NCI-H187 (cell line): ENCODE measurements around the gene SLCO1B3.
A peak's percentile ranks its signal among the peaks of the same experiment; 100 is the strongest.
"Not testable (repeated sequence)": the region's sequence is repeated elsewhere in the genome, so short reads cannot be mapped to it uniquely, and the experiment has no call there.

Experiments used
- DNase-seq, 2 experiments: peaks; one replicate each; lab custom pipeline; 2025; lab: John Stamatoyannopoulos, UW

The SLCO1B3 gene, protein sequence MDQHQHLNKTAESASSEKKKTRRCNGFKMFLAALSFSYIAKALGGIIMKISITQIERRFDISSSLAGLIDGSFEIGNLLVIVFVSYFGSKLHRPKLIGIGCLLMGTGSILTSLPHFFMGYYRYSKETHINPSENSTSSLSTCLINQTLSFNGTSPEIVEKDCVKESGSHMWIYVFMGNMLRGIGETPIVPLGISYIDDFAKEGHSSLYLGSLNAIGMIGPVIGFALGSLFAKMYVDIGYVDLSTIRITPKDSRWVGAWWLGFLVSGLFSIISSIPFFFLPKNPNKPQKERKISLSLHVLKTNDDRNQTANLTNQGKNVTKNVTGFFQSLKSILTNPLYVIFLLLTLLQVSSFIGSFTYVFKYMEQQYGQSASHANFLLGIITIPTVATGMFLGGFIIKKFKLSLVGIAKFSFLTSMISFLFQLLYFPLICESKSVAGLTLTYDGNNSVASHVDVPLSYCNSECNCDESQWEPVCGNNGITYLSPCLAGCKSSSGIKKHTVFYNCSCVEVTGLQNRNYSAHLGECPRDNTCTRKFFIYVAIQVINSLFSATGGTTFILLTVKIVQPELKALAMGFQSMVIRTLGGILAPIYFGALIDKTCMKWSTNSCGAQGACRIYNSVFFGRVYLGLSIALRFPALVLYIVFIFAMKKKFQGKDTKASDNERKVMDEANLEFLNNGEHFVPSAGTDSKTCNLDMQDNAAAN

DNA sequence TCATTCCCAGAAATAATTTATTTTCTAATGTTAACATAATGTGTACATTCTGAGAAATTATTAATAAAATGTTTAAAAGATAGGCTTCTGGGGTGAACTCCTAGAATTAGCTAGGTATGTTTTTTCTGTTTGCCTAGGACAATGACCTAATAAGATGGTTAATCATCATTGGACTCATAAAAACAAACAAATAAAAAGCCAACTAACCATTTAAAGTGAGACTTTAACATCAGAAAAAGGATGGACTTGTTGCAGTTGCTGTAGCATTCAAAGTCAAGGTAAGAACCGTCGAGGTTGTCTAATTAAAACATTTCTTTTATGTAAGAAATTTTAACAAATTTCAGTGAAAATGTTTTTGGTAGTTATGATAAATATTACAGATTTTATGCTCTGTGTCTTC is at the start of gene SLCO1B3:
SLCO1B3 (plus strand) TSS at position 219 of the 400 bp plus-strand sequence. CDS start 5,034 bp downstream, outside the sequence.
- no peak for DNase-seq

DNA sequence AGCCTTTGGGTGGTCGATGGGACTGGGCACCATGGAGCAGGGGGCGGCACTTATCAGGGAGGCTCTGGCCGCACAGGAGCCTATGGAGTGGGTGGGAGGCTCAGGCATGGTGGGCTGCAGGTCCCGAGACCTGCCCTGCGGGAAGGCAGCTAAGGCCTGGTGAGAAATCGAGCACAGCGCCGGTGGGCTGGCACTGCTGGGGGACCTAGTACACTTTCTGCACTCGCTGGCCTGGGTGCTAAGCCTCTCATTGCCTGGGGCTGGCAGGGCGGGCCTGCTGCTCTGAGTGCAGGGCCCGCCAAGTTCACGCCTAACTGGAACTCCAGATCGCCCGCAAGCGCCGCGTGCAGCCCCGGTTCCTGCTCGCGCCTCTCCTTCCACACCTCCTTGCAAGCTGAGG is 33.1 kb upstream of the SLCO1B3 start:
- DNase-seq, result no peak

DNA sequence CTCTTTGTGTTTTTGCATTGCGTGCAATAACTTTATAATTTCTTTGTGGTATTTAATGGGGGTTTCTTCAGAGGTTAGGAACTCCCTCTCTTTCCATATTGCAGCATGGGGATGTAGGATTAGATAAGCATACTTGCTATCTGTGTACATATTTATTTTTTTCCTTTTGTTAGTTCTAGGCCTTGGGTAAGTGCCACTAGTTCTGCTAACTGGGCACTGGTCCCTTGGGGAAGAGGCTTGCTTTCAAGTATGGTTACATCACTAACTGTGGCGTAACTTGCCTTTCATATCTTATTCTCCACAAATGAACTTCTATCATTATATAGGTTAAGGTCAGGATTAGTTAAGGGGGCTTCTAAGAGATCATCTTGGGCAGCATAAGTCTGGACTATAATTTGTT is 31.5 kb upstream of the SLCO1B3 start:
- DNase-seq, result peak in 1 of 2 experiments; percentile 2

DNA sequence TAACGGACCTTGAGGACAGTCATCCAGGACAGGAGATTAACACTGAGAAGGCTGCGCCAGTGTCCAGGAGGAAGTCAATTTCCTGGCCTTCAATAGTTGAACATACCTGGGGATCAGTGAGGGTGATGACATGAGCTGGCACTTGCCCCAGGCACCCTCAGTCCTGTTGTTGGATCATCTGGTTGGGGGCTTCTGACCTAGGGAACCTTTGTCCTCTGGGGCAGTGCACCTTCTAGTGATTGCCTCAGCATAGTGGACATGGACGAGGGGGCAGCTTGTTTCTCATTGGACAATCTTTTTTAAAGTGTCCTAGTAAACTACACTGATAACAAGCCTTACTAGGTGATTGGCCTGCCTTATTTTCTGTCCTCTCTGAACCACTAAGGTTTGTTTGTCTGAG is 30.5 kb upstream of the SLCO1B3 start:
- DNase-seq, result not testable (repeated sequence)

DNA sequence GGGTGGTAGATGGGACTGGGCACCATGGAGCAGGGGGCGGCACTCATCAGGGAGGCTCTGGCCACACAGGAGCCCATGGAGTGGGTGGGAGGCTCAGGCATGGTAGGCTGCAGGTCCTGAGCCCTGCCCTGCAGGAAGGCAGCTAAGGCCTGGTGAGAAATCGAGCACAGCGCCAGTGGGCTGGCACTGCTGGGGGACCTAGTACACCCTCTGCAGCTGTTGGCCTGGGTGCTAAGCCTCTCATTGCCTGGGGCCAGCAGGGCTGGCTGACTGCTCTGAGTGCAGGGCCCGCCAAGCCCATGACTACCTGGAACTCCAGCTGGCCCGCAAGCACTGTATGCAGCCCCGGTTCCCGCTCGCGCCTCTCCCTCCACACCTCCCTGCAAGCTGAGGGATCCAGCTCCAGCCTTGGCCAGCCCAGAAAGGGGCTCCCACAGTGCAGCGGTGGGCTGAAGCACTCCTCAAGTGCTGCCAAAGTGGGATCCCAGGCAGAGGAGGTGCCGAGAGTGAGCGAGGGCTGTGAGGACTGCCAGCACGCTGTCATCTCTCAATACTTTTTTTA is 26.6 kb upstream of the SLCO1B3 start:
- not testable (repeated sequence) for DNase-seq

DNA sequence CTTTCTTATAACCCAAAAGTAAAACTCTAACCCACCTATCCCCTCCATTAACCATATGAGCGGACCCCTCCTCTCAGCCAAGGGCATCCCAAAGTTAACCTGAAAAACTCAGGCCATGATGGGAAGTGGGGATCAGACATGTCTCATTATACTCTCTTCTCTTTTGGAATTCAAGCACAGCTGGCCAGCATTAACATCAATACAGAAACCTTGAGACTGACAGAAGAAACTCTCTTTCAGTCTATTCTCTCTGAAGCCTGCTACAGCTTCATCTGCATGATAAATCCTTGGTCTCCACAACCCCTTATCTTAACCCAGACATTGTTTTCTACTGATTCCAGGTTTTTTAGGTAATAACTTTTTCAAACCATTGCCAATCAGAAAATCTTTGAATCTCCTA is 17.5 kb upstream of the SLCO1B3 start:
- DNase-seq, result no peak

DNA sequence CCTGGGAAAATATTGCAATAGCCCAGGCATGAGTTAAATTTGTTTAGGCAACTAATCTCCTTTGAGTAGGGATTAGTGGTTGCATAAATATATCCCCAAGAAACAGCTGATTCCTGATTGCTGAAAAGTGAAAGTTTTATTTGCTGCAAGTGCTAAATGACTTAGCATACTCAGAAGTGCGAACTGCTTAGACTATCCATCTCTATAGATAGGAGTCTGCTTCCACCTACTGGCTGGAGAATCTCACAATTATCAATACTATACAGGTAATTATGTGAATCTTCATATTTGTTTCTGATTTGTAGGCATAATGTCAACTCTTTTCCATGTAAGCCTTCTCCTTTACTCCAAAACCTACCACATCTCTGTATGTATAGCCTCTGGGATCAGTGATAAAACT is 12.0 kb upstream of the SLCO1B3 start:
- DNase-seq, result peak in 1 of 2 experiments; percentile 0

DNA sequence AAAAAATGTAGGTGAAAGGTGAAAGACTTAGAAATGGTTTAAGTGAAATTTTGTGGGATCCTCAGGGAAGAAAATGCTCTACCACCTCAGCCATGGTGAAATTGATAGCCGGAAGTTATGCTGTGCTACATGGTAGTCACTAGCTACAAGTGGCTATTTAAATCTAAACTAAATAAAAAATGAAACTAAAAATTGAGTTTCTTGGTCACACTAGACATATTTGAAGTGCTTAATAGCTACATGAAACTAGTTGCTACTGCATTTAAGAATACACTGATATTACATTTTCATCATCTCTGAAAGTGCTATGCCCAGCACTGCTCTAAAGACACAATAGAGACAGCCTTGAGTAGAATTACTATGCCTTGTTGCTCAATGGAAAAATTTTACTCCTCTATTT is 10.3 kb upstream of the SLCO1B3 start:
- no peak for DNase-seq

DNA sequence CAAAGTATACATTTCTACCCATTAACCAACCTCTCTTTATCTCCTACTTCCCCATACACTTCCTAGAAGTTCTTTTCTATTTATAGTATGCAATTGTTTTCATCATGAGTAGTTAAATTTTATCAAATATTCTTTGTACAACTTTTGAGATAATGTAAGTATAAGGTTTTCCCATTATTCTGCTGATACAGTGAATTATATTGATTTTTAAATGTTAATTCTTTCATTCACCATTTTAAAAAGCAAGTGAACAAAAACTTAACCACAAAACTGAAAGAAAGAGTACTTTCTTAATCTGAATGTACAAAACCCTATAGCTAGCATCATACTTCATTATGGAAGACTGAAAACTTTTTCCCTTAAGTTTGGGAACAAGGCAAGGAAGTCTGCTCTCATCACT is 9.5 kb upstream of the SLCO1B3 start:
- DNase-seq, result no peak

DNA sequence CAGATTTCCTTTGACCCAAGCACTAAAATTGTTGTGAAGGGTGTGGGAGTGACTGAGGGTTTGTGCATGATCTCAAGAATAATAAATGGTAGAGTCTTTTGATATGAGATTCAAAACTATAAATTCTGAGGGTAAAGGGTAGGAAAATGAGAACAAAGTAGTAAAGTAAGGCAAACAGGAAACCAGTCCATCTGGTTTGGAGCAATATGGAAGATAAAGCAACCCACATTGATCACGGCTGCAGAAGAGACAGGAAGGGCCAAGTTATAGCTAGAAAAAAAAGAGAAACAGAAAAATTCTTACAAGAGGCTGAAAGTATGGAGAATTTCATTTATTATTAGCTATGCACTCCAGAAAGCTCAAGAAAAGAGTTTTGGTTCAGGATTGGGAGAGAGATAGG is 4.6 kb upstream of the SLCO1B3 start:
- DNase-seq, result no peak

DNA sequence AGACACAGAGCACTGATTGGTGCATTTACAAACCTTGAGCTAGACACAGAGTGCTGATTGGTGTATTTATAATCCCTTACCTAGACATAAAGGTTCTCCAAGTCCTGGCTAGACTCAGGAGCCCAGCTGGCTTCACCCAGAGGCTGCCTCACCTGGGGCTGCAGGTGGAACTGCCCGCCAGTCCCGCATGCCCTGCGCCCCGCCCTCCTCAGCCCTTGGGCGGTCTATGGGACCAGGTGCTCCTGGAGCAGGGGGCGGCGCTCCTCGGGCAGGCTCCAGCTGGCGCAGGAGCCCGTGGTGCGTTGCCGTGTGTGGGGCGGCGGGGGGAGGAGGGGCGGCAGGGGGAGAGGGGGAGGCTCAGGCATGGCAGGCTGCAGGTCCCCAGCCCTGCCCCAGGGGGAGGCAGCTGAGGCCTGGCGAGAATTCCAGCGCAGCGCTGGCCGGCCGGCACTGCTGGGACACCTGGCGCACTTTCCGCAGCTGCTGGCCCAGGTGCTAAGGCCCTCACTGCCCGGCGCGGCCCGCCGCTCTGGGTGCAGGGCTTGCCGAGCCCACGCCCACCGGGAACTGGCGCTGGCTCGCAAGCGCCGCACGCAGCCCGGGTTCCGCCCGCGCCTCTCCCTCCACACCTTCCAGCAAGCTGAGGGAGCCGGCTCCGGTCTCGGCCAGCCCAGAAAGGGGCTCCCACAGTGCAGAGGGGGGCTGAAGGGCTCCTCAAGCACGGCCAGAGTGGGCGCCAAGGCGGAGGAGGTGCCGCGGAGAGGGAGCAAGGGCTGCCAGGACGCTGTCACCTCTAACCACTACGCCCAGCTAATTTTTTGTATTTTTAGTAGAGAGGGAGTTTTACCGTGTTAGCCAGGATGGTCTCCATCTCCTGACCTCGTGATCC is 3.1 kb upstream of the SLCO1B3 start:
- DNase-seq, result no peak

DNA sequence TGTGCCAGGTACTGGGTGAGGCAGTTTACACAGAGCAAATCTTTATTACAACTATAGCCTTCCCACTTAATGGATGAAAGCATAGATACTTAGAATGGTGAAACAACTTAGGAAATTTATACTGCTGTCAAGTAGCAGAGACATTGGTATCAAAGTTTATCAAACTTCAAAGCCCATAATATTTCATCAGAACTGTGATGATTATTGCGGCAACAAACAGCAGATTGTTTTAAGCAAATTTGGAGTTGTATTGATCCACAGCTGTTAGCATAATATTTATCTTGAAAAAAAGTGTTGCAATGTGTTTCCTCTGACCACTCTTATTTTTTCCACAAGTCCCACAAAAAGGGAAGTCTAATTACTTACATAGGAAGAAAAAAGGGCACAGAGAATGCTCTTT is 2.0 kb upstream of the SLCO1B3 start:
- DNase-seq, result no peak

DNA sequence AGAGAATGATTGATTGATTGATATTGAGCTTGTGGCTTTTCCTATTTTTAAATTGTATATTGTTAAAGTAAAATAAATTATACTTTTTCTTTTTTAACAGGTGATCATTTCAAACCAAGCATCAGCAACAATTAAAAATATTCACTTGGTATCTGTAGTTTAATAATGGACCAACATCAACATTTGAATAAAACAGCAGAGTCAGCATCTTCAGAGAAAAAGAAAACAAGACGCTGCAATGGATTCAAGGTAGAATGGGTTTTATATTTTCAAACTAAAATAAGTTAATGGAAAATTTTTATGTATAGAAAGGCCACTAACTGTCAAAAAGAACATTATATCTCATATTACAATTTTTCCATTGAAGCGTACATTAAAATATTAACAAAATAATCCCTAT is 5.1 kb downstream of the SLCO1B3 start:
- no peak for DNase-seq

DNA sequence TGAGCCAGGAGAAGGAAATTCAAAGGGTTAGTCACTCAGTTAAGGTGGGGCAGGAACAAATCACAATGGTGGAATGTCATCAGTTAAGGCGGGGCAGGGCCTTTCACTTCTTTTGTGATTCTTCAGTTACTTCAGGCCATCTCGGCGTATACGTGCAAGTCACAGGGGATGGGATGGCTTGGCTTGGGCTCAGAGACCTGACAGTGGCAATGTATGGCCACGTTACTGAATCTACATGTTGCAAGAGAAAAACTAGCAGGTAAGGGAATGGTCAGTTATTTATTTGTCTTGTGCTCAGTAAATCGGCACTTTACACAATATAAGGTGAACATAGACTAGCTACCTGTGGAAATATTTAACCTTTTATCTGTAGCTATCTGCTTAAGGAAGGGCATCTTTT is 11.9 kb downstream of the SLCO1B3 start:
- DNase-seq, result no peak

DNA sequence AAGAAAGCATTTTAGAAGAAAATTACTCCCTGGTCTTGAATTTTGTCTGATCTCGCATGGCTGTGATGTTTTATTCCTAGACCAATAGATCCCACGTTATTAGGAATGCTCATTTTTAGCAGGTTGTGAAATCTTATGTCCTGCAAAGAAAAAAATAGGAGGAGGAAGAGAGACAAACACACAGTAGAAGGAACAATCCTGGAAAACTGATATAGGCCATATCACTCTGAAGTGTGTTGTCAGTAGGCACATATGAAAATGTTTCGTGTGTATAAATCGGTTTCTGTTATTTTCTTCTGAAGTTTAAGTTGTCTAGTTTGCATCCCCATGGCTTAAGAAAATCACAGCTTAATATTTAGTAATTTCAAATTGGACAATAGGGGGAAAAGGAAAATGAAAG is 12.4 kb downstream of the SLCO1B3 start:
- no peak for DNase-seq

DNA sequence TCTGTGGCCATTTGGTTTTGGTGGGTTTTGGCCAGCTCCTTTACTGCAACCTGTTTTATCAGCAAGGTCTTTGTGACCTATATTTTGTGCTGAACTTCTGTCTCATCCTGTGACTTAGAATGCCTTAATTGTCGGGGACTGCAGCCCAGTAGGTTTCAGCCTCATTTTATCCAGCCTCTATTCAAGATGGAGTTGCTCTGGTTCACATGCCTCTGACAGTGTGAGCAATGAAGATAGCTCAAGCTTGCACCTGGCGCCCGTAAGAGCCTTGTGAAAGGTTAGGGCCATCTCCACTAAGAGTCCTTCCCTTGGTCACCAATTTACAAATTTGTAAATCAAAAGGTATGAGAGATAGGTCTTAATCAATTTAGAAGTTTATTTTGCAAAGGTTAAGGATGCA is 19.4 kb downstream of the SLCO1B3 start:
- no peak for DNase-seq

DNA sequence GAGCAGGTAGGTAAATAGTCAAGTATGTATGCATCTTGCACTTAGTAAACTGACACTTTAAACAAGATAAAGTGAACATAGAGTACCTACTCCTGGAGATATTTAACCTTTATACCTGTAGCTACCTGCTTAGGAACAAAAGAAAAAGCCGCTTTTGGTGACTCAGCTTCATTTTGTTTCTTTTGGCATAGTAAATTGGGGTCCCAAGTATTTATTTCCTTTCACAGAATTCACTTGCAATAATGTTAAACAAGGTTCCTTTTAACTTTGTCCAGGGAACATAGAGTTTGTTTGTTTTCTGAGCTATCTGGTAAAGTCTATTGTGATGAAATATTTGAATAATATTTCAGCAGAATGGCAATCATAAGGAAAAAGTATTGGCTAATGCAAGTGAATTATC is 20.0 kb downstream of the SLCO1B3 start:
- no peak for DNase-seq

DNA sequence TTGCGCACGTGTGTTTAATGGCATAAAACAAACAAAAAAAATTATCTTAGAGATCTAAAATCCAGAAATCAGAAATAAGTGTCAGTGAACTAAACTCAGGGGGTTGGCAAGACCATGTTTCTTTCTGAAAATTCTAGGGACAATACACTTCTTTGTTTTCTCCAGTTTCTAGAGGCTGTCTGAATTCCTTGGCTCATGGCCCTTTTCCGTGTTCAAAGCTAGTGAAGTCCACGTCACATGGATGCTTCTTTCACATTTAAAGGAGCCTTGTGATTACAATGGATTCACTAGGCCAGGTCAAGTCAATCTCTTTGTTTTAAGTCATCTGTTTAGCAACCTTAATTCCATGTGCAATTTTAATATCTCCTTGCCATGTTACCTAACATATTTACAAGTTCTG is 22.4 kb downstream of the SLCO1B3 start:
- no peak for DNase-seq

DNA sequence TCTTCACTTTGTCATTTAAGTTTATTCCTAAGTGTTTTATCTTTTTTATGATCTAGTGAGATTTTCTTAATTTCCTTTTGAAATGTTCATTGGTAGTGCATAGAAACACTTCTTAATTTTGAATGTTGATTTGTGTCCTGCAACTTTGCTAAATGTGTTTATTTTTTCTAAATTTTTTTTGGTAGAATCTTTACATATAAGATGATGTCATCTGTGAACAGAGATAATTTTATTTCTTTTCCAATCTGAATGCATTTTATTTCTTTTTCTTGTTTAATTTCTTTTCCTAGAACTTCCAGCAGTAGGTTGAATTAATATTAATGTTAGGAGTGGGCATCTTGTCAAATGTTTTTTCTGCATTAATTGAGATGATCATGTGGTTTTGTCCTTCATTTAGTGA is 42.1 kb downstream of the SLCO1B3 start:
- no peak for DNase-seq

DNA sequence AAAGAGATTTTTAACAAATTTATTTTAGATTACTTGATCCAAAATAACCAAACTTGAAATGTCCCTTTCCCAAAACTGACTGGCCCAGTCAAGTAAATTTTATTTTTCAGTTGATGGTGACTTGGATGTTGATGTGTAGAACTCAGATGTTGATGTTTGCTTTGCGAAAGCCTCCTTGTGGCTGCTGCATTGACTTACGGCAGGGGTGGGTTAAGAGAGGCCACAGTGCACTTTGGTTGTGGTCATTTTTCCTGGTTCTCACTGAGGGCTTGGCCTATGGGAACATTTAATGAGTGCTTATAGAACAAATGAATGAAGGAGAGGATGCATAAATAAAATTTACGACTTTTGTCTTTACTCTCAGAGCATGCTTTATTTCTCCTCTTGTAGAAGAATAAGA is 52.6 kb downstream of the SLCO1B3 start:
- DNase-seq, result no peak

DNA sequence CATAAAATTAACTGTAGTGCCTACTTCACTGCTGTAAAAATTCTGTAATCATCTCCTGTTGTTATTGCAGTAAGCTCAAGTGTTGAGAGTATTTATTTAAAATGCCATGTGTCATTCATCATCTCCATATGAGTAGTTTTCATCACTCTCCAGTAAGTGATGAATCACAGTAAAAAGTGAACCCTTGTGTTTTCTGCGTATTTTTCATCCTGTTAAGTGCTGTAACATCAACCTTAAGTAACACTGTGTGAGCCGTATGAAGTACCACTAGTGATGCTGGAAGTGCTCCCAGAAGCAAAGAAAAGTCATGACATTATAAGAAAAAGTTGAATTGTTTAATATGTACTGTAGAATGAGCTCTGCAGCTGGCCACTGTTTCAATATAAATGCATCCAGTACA is 55.4 kb downstream of the SLCO1B3 start:
- DNase-seq, result peak; percentile 16 to 69

DNA sequence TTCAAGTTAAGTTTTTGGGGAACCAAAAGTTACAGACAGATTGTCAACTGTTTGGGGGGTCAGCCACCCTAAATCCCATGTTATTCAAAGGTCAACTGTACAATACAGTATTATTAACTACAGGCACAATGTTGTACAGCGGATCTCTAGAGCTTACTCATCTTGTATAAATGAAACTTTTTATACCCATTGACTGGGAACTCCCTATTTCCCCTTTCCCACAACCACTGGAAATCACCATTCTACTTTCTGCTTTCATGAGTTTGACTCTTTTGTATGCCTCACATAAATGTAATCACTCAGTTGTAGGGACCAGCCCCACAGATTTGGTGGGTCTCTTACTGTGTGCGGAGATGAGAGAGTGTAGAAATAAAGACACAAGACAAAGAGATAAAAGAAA is 57.8 kb downstream of the SLCO1B3 start:
- DNase-seq, result no peak
